ENCODE data around the gene NXPE3. TPM values are rescaled to one million over a fixed set of nuclear protein-coding genes. Genes with fewer than 3 reads are reported as not detected.

NXPE3 gene
- total and polyA plus RNA-seq, 9 of the 15 experiments (the other 6 are each of a cell fraction or from before 2014, with no cell fraction given): 0.25 to 2.5 (median 0.95) TPM

DNA sequence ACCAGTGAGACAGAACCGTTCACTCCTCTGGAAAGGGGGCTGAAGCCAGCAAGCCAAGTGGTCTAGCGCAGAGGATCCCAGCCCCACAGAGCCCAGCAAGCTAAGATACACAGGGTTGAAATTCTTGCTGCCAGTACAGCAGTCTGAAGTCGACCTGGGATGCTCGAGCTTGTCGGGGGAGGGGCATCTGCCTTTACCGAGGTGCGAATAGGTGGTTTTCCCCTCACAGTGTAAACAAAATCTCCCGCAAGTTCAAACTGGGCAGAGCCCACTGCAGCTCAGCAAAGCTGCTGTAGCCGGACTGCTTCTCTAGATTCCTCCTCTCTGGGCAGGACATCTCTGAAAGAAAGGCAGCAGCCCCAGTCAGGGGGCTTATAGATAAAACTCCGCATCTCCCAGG, 43.2 kb upstream of the NXPE3 start:
- no TSS peak for BruUV-seq (replicated peaks)
- no peaks in the 10 kb centered on the region for H4K20me1 ChIP-seq (replicated peaks; ENCODE audit: control insufficient read depth, insufficient read depth, low read length)
- H3K4me2 ChIP-seq (ENCODE audit: insufficient read depth, low read length): no peak overlapping the region
- DNase-seq (ENCODE audit: extremely low read depth in 1 of 4, low spot score in 3 of 4) (no peak), ATAC-seq (no peak), FAIRE-seq (no peak)
- 0 out of 2 replicates have a peak, but pooled peaks cover 1% of the 10 kb centered on the region for H3K9me3 ChIP-seq (replicated peaks; ENCODE audit: control insufficient read depth, insufficient read depth, low read depth, low read length)
- no peaks in the 10 kb centered on the region for H3K79me2 ChIP-seq (ENCODE audit: control insufficient read depth, insufficient read depth, low read length)
- ChIA-PET CTCF (ENCODE audit: low intra/inter-chr PET ratio) (no interaction called here), POLR2A (interaction anchor here (1.8 kb wide), 1 partner anchor 11 kb away, joined by 6 read pairs; the partner anchor contains the start of gene CEP97)
- intact Hi-C loops (cut with micrococcal nuclease) (no loop called here), in situ Hi-C loops (cut with MboI) (no loop called here)
- H3K9me1 ChIP-seq (ENCODE audit: control insufficient read depth, insufficient read depth, low read length): no peaks in the 10 kb centered on the region
- no peak overlapping the region for H2AFZ ChIP-seq (ENCODE audit: low read depth, low read length)
- no peaks in the 10 kb centered on the region for H3K27me3 ChIP-seq (ENCODE audit: control insufficient read depth in 2 of 2, insufficient read depth in 2 of 2, low read length in 2 of 2)
- 98% methylated on average over 7 of the region's 10 CpGs for WGBS (ENCODE audit: insufficient coverage, low coverage, missing lambda C conversion rate)
- H3K9ac ChIP-seq (ENCODE audit: insufficient read depth in 1 of 2, low read depth in 2 of 2, low read length in 2 of 2): no peak overlapping the region
- H3K36me3 ChIP-seq (ENCODE audit: control insufficient read depth, insufficient read depth, low read length): peaks cover 44% of the 10 kb centered on the region; the same call in 2 of the 3 replicates
- H3K27ac ChIP-seq (ENCODE audit: extremely low read depth, low read depth, low read length): no peak overlapping the region
- TF ChIP-seq SLC30A9 (CRISPR knock-in tag; IDR thresholded peaks at IDR 0.05): no peak
- TF ChIP-seq MTA2 (IDR thresholded peaks at IDR 0.05; ENCODE audit: low read depth): no peak
- no peak for TF ChIP-seq RB1 (IDR thresholded peaks at IDR 0.05; ENCODE audit: low read depth)
- TF ChIP-seq NCOA6 (IDR thresholded peaks at IDR 0.05): no peak
- TF ChIP-seq ZNF347 (CRISPR knock-in tag; IDR thresholded peaks at IDR 0.05; ENCODE audit: low read depth): no peak
- TF ChIP-seq TFAM (CRISPR knock-in tag; conservative IDR thresholded peaks at IDR 0.05): no peak
- TF ChIP-seq, protein P1, sequence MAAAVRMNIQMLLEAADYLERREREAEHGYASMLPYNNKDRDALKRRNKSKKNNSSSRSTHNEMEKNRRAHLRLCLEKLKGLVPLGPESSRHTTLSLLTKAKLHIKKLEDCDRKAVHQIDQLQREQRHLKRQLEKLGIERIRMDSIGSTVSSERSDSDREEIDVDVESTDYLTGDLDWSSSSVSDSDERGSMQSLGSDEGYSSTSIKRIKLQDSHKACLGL (CRISPR knock-in tag; IDR thresholded peaks at IDR 0.05; ENCODE audit: borderline replicate concordance, poor library complexity, severe bottlenecking): no peak
- no peak for TF ChIP-seq JUND (IDR thresholded peaks at IDR 0.05; ENCODE audit: borderline replicate concordance, low read depth, low read length)
- TF ChIP-seq JUND (tag; IDR thresholded peaks at IDR 0.05; ENCODE audit: borderline replicate concordance, low read depth, low read length): no peak
- TF ChIP-seq, protein P2, sequence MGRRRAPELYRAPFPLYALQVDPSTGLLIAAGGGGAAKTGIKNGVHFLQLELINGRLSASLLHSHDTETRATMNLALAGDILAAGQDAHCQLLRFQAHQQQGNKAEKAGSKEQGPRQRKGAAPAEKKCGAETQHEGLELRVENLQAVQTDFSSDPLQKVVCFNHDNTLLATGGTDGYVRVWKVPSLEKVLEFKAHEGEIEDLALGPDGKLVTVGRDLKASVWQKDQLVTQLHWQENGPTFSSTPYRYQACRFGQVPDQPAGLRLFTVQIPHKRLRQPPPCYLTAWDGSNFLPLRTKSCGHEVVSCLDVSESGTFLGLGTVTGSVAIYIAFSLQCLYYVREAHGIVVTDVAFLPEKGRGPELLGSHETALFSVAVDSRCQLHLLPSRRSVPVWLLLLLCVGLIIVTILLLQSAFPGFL (CRISPR knock-in tag; IDR thresholded peaks at IDR 0.05): no peak
- no peak for TF ChIP-seq ILK (tag; IDR thresholded peaks at IDR 0.05; ENCODE audit: borderline replicate concordance, low read depth)
- TF ChIP-seq TAF1 (IDR thresholded peaks at IDR 0.05; ENCODE audit: control insufficient read depth, extremely low read depth, insufficient read depth, low read length, severe bottlenecking): no peak
- no peak for TF ChIP-seq EP400 (IDR thresholded peaks at IDR 0.05)
- TF ChIP-seq CEBPB (tag; IDR thresholded peaks at IDR 0.05): no peak
- TF ChIP-seq, protein P3, sequence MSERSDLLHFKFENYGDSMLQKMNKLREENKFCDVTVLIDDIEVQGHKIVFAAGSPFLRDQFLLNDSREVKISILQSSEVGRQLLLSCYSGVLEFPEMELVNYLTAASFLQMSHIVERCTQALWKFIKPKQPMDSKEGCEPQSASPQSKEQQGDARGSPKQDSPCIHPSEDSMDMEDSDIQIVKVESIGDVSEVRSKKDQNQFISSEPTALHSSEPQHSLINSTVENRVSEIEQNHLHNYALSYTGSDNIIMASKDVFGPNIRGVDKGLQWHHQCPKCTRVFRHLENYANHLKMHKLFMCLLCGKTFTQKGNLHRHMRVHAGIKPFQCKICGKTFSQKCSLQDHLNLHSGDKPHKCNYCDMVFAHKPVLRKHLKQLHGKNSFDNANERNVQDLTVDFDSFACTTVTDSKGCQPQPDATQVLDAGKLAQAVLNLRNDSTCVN (CRISPR knock-in tag; IDR thresholded peaks at IDR 0.05): no peak
- TF ChIP-seq, protein P4, sequence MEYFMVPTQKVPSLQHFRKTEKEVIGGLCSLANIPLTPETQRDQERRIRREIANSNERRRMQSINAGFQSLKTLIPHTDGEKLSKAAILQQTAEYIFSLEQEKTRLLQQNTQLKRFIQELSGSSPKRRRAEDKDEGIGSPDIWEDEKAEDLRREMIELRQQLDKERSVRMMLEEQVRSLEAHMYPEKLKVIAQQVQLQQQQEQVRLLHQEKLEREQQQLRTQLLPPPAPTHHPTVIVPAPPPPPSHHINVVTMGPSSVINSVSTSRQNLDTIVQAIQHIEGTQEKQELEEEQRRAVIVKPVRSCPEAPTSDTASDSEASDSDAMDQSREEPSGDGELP (CRISPR knock-in tag; IDR thresholded peaks at IDR 0.05; ENCODE audit: borderline replicate concordance): no peak
- no peak for TF ChIP-seq THRAP3 (IDR thresholded peaks at IDR 0.05; ENCODE audit: borderline replicate concordance)
- TF ChIP-seq RFX5 (IDR thresholded peaks at IDR 0.05; ENCODE audit: low read depth, low read length): no peak
- no peak overlapping the region for H3K4me3 ChIP-seq
- H3K4me1 ChIP-seq (replicated peaks in 1 of 2; ENCODE audit: control insufficient read depth in 2 of 2, insufficient read depth in 2 of 2, low read length in 2 of 2): no peaks in the 10 kb centered on the region; a peak in 1 of 5 replicates

Measured in K562 (cell line).